ENCODE data around the gene DEFB131B. TPM values are rescaled to one million over a fixed set of nuclear protein-coding genes. Genes with fewer than 3 reads are reported as not detected.
A peak's percentile ranks its signal among the peaks of the same experiment; 100 is the strongest.

Gene DEFB131B
- total RNA-seq, 2 donors from 2014 or later, result not detected

- H3K36me3 Mint-ChIP-seq (ENCODE audit: low read depth), result peaks cover 12% of the 10 kb centered on the region
- Histone ChIP-seq H3K27me3 (ENCODE audit: control insufficient read depth, insufficient read depth, low read length, poor library complexity, severe bottlenecking) (no peaks in the 10 kb centered on the region), H3K36me3 (ENCODE audit: control insufficient read depth, insufficient read depth, low read length) (peaks cover 6% of the 10 kb centered on the region), H3K9ac (ENCODE audit: extremely low read depth, low read length, poor library complexity, severe bottlenecking) (peak overlapping the region; percentile 93), H3K4me3 (ENCODE audit: low read length) (peak overlapping the region; percentile 100), H3K4me1 (ENCODE audit: control insufficient read depth, insufficient read depth, low read length) (no peaks in the 10 kb centered on the region), H3K27ac (ENCODE audit: low read depth, low read length) (no peak overlapping the region), H3K9me3 (ENCODE audit: control insufficient read depth, low read length) (no peaks in the 10 kb centered on the region)
- no peak for DNase-seq
- H3K9me3 Mint-ChIP-seq, result no peaks in the 10 kb centered on the region
- 4 to 8% methylated on average over 2 to 6 of the region's 6 CpGs for WGBS, 2 experiments (ENCODE audit: insufficient coverage in 1 of 2, insufficient read length in 1 of 2)
- H3K4me1 Mint-ChIP-seq, result peaks cover 17% of the 10 kb centered on the region
- peak overlapping the region; percentile 100 for H3K27ac Mint-ChIP-seq
- no peaks in the 10 kb centered on the region for H3K27me3 Mint-ChIP-seq (ENCODE audit: insufficient read depth)
- peak overlapping the region; percentile 99 for H3K4me3 Mint-ChIP-seq
- no peak for TF ChIP-seq CTCF (conservative IDR thresholded peaks at IDR 0.05)
Measured at GRCh38 chr11:71929491-71929890, 51.2 kb downstream of the DEFB131B start.

- DNase-seq, result no peak
- Mint-ChIP-seq H3K36me3 (ENCODE audit: low read depth) (peaks cover 8% of the 10 kb centered on the region), H3K4me3 (peak overlapping the region; percentile 99), H3K4me1 (peaks cover 17% of the 10 kb centered on the region), H3K27ac (no peak overlapping the region), H3K27me3 (ENCODE audit: insufficient read depth) (no peaks in the 10 kb centered on the region), H3K9me3 (no peaks in the 10 kb centered on the region)
- Histone ChIP-seq H3K9ac (ENCODE audit: extremely low read depth, low read length, poor library complexity, severe bottlenecking) (no peak overlapping the region), H3K4me1 (ENCODE audit: control insufficient read depth, insufficient read depth, low read length) (no peaks in the 10 kb centered on the region), H3K9me3 (ENCODE audit: control insufficient read depth, low read length) (no peaks in the 10 kb centered on the region), H3K27me3 (ENCODE audit: control insufficient read depth, insufficient read depth, low read length, poor library complexity, severe bottlenecking) (no peaks in the 10 kb centered on the region), H3K27ac (ENCODE audit: low read depth, low read length) (no peak overlapping the region), H3K36me3 (ENCODE audit: control insufficient read depth, insufficient read depth, low read length) (no peaks in the 10 kb centered on the region), H3K4me3 (ENCODE audit: low read length) (peak overlapping the region; percentile 100)
- TF ChIP-seq CTCF (conservative IDR thresholded peaks at IDR 0.05), result no peak
- WGBS, 2 experiments (ENCODE audit: insufficient coverage in 1 of 2, insufficient read length in 1 of 2), result 82 to 92% methylated on average over 7 to 10 of the region's 11 CpGs
Measured at GRCh38 chr11:71930556-71931244, 52.4 kb downstream of the DEFB131B start.

GRCh38 chr11:71931245-71931602 is 53.0 kb downstream of the DEFB131B start:
- H3K36me3 ChIP-seq (ENCODE audit: control insufficient read depth, insufficient read depth, low read length), result no peaks in the 10 kb centered on the region
- no peaks in the 10 kb centered on the region for H3K27me3 ChIP-seq (ENCODE audit: control insufficient read depth, insufficient read depth, low read length, poor library complexity, severe bottlenecking)
- no peaks in the 10 kb centered on the region for H3K4me1 ChIP-seq (ENCODE audit: control insufficient read depth, insufficient read depth, low read length)
- Mint-ChIP-seq H3K4me1 (peaks cover 17% of the 10 kb centered on the region), H3K27me3 (ENCODE audit: insufficient read depth) (no peaks in the 10 kb centered on the region), H3K27ac (no peak overlapping the region), H3K4me3 (no peak overlapping the region), H3K36me3 (ENCODE audit: low read depth) (peaks cover 9% of the 10 kb centered on the region), H3K9me3 (no peaks in the 10 kb centered on the region)
- no peak for DNase-seq
- H3K9me3 ChIP-seq (ENCODE audit: control insufficient read depth, low read length), result no peaks in the 10 kb centered on the region
- H3K4me3 ChIP-seq (ENCODE audit: low read length), result no peak overlapping the region
- TF ChIP-seq CTCF (conservative IDR thresholded peaks at IDR 0.05), result no peak
- 78 to 80% methylated on average over 2 of the region's 2 CpGs for WGBS, 2 experiments (ENCODE audit: insufficient coverage in 1 of 2, insufficient read length in 1 of 2)
- no peak overlapping the region for H3K9ac ChIP-seq (ENCODE audit: extremely low read depth, low read length, poor library complexity, severe bottlenecking)
- H3K27ac ChIP-seq (ENCODE audit: low read depth, low read length), result no peak overlapping the region
